ENCODE measurements around the gene EPS8L3. TPM values are rescaled to one million over a fixed set of nuclear protein-coding genes. Genes with fewer than 3 reads are reported as not detected.

The EPS8L3 gene
- total RNA-seq, 1 experiment from 2014 or later = not detected

DNA sequence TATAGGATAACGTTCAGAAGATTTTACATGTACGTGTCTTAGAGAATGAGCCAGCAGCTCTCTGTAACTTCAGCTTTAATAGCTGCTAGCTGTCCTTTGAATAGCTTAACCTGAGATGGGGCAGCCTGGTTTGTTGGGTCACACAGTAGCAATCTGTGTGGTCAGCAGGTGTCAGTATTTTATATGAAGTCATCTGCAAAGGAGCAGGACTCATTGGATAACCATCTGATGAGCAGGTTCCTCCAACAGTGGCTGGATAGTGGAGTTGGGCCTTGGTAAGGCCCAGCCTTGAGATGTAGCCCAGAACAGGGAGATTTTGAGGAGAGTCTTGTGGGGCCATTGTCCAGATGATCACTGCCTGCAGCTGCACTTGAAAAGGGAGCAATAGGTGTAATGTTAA is 45.2 kb downstream of the EPS8L3 start:
- Histone ChIP-seq H3K4me3 (ENCODE audit: low read depth in 2 of 2, low read length in 2 of 2) (no peak overlapping the region), H3K27ac (ENCODE audit: low read length) (no peak overlapping the region), H3K36me3 (ENCODE audit: control insufficient read depth, insufficient read depth, low read length) (no peaks in the 10 kb centered on the region), H3K4me1 (ENCODE audit: control insufficient read depth, insufficient read depth, low read length) (no peaks in the 10 kb centered on the region), H3K27me3 (ENCODE audit: control insufficient read depth, insufficient read depth, low read length) (no peaks in the 10 kb centered on the region), H3K9me3 (ENCODE audit: control insufficient read depth, insufficient read depth, low read depth, low read length) (no peaks in the 10 kb centered on the region)
- DNase-seq (ENCODE audit: low read depth, low spot score) (no peak), ATAC-seq (peak; percentile 89)
- TF ChIP-seq, protein P1, sequence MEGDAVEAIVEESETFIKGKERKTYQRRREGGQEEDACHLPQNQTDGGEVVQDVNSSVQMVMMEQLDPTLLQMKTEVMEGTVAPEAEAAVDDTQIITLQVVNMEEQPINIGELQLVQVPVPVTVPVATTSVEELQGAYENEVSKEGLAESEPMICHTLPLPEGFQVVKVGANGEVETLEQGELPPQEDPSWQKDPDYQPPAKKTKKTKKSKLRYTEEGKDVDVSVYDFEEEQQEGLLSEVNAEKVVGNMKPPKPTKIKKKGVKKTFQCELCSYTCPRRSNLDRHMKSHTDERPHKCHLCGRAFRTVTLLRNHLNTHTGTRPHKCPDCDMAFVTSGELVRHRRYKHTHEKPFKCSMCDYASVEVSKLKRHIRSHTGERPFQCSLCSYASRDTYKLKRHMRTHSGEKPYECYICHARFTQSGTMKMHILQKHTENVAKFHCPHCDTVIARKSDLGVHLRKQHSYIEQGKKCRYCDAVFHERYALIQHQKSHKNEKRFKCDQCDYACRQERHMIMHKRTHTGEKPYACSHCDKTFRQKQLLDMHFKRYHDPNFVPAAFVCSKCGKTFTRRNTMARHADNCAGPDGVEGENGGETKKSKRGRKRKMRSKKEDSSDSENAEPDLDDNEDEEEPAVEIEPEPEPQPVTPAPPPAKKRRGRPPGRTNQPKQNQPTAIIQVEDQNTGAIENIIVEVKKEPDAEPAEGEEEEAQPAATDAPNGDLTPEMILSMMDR (IDR thresholded peaks at IDR 0.05) = peak; percentile 40
- TF ChIP-seq POLR2AphosphoS5 (IDR thresholded peaks at IDR 0.05; ENCODE audit: low read depth, low read length) = no peak
- intact Hi-C loops (cut with micrococcal nuclease; ENCODE audit: unreplicated experiment) = no loop called here
- ChIA-PET POLR2A (no interaction called here), CTCF (interaction anchor here (1.4 kb wide), 1 partner anchor 56 kb away, joined by 6 read pairs; no protein-coding TSS in a partner anchor)
- no TSS peak for BruUV-seq (replicated peaks)
- in situ Hi-C loops (cut with HindIII; ENCODE audit: low pct_unique_long_range_greater_than_20kb, low sequenced_read_pairs) = no loop called here

DNA sequence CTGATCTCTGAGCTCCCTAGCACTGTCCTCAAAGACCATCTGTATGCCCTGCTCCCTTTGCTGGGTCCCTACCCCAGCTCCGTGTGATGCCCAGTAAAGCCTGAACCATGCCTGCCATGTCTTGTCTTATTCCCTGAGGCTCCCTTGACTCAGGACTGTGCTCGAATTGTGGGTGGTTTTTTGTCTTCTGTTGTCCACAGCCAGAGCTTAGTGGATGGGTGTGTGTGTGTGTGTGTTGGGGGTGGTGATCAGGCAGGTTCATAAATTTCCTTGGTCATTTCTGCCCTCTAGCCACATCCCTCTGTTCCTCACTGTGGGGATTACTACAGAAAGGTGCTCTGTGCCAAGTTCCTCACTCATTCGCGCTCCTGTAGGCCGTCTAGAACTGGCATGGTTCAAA is 46.0 kb downstream of the EPS8L3 start:
- no peak overlapping the region for H3K4me3 ChIP-seq (ENCODE audit: low read depth in 2 of 2, low read length in 2 of 2)
- intact Hi-C loops (cut with micrococcal nuclease; ENCODE audit: unreplicated experiment) (no loop called here), in situ Hi-C loops (cut with HindIII; ENCODE audit: low pct_unique_long_range_greater_than_20kb, low sequenced_read_pairs) (no loop called here)
- no peaks in the 10 kb centered on the region for H3K9me3 ChIP-seq (ENCODE audit: control insufficient read depth, insufficient read depth, low read depth, low read length)
- no peaks in the 10 kb centered on the region for H3K27me3 ChIP-seq (ENCODE audit: control insufficient read depth, insufficient read depth, low read length)
- CTCF ChIA-PET = interaction anchor here (1.4 kb wide), 1 partner anchor 57 kb away, joined by 6 read pairs; no protein-coding TSS in a partner anchor
- H3K36me3 ChIP-seq (ENCODE audit: control insufficient read depth, insufficient read depth, low read length) = no peaks in the 10 kb centered on the region
- no peak overlapping the region for H3K27ac ChIP-seq (ENCODE audit: low read length)
- H3K4me1 ChIP-seq (ENCODE audit: control insufficient read depth, insufficient read depth, low read length) = no peaks in the 10 kb centered on the region
- POLR2A ChIA-PET = no interaction called here
- DNase-seq (ENCODE audit: low read depth, low spot score) (no peak), ATAC-seq (no peak)
- BruUV-seq (replicated peaks) = no TSS peak
- TF ChIP-seq TCF7L2 (IDR thresholded peaks at IDR 0.05; ENCODE audit: low read depth, low read length) = no peak
- TF ChIP-seq, protein P2, sequence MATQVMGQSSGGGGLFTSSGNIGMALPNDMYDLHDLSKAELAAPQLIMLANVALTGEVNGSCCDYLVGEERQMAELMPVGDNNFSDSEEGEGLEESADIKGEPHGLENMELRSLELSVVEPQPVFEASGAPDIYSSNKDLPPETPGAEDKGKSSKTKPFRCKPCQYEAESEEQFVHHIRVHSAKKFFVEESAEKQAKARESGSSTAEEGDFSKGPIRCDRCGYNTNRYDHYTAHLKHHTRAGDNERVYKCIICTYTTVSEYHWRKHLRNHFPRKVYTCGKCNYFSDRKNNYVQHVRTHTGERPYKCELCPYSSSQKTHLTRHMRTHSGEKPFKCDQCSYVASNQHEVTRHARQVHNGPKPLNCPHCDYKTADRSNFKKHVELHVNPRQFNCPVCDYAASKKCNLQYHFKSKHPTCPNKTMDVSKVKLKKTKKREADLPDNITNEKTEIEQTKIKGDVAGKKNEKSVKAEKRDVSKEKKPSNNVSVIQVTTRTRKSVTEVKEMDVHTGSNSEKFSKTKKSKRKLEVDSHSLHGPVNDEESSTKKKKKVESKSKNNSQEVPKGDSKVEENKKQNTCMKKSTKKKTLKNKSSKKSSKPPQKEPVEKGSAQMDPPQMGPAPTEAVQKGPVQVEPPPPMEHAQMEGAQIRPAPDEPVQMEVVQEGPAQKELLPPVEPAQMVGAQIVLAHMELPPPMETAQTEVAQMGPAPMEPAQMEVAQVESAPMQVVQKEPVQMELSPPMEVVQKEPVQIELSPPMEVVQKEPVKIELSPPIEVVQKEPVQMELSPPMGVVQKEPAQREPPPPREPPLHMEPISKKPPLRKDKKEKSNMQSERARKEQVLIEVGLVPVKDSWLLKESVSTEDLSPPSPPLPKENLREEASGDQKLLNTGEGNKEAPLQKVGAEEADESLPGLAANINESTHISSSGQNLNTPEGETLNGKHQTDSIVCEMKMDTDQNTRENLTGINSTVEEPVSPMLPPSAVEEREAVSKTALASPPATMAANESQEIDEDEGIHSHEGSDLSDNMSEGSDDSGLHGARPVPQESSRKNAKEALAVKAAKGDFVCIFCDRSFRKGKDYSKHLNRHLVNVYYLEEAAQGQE (IDR thresholded peaks at IDR 0.05; ENCODE audit: insufficient read depth in 1 of 2, low read depth in 2 of 2, low read length in 1 of 2) = no peak
- TF ChIP-seq, protein P1 (IDR thresholded peaks at IDR 0.05) = no peak
- no peak for TF ChIP-seq POLR2AphosphoS5 (IDR thresholded peaks at IDR 0.05; ENCODE audit: low read depth, low read length)
- no peak for TF ChIP-seq SIN3A (IDR thresholded peaks at IDR 0.05; ENCODE audit: borderline replicate concordance, insufficient read depth, low read depth, low read length)
